Stimulated activated CD8-positive, alpha-beta memory T cell treated with anti-CD3 and anti-CD28 coated beads, Interleukin-7, amount 100 ng/mL, for 4 hours (primary cell): ENCODE measurements around the gene CDCA8.
A peak's percentile ranks its signal among the peaks of the same experiment; 100 is the strongest.

Experiments
- DNase-seq, 2 donors: peaks; one replicate each; pipeline ENCODE4 v3.0.0-alpha.2; 2020; ENCODE audit warnings: low read depth in 2 of 2

The CDCA8 gene

DNA sequence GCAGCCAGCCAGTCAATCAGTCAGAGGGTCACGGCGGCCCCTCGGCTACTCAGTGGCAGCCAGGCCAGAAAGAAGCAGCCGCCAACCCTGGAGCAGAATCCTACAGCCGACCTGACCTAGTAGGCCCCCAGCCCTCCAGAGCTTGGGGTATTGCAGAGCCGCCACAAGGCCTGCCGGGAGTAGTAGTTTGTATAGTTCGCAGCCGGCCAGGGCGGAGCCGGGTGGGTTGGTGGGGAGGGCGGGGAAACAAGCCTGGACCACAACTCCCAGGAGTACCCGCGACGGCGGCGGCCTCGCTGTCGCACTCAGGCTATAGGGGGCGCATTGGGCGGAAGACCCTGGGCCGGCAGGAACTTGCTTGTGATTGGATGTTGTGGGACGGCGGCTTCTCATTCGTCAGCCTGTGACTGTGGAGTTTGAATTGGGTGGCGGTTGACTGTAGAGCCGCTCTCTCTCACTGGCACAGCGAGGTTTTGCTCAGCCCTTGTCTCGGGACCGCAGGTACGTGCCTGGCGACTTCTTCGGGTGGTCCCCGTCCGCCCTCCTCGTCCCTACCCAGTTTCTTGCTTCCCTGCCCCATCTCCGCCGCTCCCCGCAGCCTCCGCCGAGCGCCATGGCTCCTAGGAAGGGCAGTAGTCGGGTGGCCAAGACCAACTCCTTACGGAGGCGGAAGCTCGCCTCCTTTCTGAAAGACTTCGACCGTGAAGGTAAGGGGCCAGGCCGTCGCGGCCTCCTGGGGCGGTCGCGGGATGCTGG lies at the start of gene CDCA8:
Gene CDCA8, plus strand, starts transcription at position 439 of the 756 bp plus-strand sequence. Its CDS starts 175 bp downstream, at position 614.
- peak; percentile 98 for DNase-seq

DNA sequence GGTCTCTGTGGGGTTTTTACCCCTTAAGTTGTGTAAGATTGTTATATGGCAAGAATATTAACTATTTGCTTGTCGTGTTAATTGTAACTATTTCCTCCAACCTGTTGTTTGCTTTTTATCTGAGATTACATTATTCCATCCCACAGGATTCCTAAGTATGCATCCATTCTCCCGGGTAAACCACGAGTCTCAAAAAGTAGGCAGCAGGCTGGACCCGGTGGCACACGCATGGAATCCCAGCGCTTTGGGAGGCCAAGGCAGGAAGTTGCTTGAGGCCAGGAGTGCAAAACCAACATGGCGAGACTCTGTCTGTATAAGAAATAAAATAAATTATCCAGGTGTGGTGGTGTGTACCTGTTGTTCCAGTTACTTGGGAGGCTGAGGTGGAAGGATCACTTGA lies 45.0 kb upstream of the CDCA8 start:
- DNase-seq, result no peak

- DNase-seq, result no peak
These were observed 42.1 kb upstream of the CDCA8 start for GRCh38 chr1:37650173-37650572.

DNA sequence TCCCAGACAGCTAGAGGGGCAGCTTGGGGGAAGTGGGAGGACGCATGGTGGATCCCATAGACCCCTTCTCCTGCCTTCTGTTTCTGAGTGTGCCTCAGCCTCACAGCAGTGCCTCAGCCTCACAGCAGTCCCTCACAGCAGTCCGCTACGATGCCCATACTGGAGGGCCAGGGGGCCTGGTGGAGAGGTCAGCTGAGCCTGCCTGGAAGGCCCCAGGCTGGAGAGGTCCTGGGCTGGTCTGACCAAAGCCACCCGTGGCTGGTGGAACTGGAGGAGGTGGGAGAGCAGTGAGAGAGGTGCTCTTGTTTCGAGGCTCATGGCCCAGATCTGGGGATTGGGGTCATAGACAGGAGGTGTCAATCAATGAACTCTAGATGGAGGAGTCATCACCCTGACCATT lies 41.6 kb upstream of the CDCA8 start:
- no peak for DNase-seq

DNA sequence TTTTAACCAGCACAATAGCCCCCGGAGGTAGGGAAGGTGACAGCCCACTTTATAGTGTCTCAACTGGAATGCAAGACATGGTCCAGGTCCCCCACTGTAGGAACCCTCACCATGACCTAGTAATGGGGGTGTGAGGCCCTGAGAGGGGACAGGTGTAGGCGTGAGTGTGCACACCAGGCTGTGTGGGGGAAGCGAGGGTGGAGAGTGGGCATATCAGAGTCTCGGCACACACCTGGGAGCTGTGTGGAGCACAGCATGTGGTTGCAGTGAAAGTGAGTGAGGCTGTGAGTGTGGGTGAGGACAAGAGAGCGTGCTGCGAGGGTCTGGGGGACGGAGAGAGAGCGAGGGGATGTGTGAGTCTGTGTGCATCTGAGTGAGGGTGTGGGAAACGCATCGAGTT lies 40.5 kb upstream of the CDCA8 start:
- DNase-seq, result no peak

GRCh38 chr1:37652976-37653375 lies 39.3 kb upstream of the CDCA8 start:
- no peak for DNase-seq

- no peak for DNase-seq
These were observed 38.4 kb upstream of the CDCA8 start for GRCh38 chr1:37653906-37654305.

- DNase-seq, result no peak
These were observed 37.0 kb upstream of the CDCA8 start for GRCh38 chr1:37655274-37655673.

- DNase-seq, result no peak
These were observed 36.3 kb upstream of the CDCA8 start for GRCh38 chr1:37656026-37656425.

- no peak for DNase-seq
These were observed 35.4 kb upstream of the CDCA8 start for GRCh38 chr1:37656881-37657280.

DNA sequence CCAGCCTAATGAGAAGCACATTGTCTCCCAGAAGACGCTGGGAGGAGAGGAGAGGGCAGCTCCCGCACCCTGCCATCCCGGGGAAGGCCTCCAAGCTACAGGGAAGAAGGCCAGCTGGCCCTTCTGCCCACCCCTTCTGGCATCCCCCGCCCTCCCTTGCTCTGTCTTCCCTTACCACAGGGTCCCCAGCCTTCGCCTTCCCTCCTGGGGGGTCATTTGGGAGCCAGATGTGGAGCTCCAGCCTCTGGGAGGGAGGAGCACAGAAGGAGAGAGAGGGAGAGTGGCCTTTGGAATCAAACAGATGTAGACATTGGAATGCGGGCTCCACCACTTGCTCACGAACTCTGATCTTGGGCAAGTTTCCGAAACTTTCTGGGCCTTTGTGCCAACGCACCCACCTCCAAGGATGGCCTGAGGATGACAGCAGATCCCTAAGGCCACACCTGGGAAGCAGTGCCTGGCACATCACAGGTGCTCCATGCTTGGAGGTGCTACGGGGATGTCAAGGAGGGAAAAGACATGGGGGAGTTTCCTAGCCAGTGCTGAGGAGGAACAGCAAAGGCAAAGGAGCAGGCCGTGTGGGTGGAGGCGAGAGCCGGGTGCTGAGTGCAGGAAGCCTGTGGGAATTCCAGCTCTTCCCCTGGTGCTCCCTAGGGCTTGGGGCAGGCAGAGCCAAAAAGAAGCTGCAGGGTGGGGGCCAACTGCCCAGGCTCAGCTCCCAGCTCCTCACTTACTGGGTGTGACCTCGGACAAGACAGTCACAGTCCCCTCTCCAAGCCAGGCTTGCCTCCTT lies 34.5 kb upstream of the CDCA8 start:
- no peak for DNase-seq

DNA sequence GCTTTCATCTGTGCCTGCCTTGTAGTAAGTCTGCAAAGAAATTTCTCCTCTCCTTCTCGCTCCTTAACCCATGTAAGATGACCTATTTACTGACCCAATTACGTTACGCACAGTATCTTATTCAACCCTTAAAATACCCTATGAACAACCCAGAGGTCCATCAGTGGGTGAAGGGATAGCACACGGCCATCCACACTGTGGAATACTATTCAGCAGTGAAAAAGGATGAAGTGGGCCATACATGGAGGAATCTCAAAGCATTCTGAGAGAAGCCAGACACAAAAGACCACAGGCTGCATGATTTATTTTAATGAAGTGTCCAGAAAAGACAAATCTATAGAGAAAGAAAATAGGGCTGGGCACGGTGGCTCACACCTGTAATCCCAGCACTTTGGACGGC lies 33.8 kb upstream of the CDCA8 start:
- DNase-seq, result no peak

DNA sequence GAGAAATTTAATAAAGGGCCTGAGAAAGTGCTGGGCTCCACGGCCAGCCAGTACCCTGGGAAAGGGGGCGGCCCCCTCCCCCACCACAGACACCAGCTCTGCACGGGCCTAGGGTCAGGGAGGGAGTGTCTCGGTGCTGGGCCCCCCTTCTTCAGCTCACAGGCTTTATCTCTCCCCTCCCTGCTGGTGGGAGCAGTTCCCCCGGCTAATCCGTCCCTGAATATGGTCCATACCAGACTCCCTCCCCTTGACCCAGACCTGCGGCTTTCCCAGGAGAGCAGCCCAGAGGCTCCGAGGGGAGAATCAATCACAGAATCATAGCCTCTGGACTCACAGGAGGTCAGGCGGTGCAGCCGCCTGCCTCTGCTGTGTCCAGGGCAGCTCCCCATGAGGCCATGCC lies 31.7 kb upstream of the CDCA8 start:
- DNase-seq, result no peak

DNA sequence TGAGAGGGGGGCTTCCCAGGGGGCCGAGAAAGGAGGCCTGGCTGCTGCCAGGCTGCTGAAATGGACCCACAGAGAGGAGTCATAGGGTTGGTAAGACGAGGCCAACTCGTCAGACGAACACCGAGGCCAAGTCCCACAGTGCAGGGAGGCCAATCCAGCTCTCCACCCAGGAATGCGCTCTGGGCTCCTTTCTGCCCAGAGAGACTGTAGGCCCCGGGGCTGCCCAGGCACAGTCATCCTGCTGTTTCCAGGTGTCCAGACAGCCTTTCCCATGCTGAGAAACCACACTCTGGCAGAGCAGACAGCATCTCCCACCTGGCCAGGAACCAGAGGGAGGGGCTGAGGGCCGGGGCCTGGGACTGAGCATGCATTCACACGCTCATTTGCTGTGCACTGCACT lies 30.9 kb upstream of the CDCA8 start:
- DNase-seq, result no peak

- DNase-seq, result no peak
These were observed 30.1 kb upstream of the CDCA8 start for GRCh38 chr1:37662031-37662755.

DNA sequence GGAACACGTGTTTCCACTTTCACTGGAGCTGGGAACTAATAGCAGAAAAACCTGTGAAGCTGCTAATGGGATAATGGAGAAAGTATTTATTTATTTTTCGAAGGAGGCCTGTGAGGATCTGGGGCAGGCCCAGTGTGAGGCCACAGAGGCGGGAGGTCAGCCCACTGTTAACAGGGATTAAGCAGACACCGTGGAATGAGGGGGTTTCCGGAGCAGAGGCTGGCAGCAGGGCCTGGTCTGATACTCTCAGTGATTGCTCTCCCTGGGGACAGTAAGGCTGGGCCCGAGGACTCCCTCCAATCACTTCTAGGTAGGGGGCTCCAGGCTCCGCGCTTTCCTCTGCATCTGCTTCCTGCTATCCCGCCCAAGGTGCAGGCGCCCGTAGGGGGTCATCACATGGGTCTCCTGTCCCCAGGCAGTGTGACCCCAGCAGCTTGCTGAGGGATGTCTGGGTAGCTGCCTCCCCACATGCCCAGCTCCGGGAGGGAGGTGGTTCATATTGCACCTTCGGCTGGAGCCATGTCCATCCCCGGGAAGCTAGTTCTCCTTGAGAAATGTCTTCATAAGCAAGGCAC lies 28.8 kb upstream of the CDCA8 start:
- DNase-seq, result no peak

- DNase-seq, result no peak
These were observed 26.0 kb upstream of the CDCA8 start for GRCh38 chr1:37666241-37666867.

- DNase-seq, result no peak
These were observed 25.2 kb upstream of the CDCA8 start for GRCh38 chr1:37667023-37667671.

DNA sequence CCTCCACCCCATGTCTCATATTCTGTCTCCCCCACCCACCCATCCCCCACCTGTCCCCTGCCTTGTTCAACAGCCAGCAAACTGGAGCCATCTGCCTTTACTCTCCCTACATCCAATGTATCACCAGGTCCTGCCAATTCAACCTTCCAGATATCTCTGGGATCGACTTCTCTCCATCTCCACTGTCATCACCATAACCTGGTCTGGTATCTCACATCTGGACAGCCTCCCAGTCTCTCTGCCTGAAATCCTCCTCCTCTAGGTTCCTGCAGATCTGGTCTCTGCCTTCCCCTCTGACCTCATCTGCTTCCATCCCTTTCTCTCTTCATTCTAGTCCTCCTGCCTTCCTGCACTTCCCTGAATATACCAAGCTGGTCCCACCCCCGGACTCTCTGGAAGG lies 22.2 kb upstream of the CDCA8 start:
- no peak for DNase-seq

DNA sequence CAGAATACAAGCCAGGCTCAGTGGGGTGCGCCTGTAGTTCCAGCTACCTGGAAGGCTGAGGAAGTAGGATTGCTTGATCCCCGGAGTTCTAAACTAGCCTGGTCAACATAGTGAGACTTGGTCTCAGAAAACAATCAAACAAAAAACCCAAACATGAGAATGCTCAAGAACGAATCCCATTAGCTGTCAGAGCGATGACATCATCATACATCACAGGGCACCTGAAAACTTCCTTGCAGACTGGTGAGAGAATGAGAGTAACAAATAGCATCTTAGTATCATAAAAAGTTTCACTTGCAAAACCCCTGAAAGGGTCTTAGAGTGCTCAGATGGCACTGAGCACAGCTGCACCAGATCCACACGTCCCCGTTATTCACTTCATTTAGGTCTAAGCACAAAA lies 21.1 kb upstream of the CDCA8 start:
- DNase-seq, result no peak

DNA sequence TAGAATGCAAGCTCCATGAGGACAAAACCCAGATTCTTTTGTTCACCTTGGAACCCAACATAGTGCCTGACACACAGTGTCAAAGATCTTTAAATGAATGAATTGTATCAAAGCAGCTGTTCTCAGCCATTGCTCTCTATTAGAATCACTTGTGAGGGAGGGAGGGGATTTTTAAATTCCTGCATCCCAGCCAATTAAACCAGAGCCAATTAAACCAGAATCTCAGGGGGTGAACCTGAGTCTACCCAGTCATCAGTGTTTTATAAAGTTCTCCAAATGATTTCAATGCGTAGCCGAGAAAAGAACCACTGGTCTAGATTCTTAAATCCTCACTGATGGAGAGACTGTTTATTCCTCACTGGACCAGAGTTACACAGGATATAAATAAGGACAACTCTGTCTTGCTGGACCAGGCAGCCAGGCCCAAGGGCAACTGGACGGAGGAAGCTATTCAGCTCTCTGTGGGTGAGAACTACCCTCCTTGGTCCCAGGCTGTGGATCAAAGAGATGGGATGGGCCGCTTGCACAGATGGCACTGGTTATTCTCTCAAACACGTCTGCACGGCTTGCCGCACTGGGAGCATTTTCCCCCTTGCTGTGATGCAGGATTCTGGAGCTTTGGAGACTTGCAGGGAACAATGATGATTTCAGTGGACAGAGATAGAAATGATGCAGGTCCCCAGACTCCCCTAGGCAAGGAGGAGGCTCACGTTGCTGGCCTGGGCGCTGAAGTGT lies 20.0 kb upstream of the CDCA8 start:
- DNase-seq, result no peak
